Tibial nerve (tissue), 4 donors: Measurements from ENCODE around the gene UPK3A.

Experiments used
- CTCF ChIP-seq, 5 experiments: fragments of 200-600 bp in 3 of 5; fragments of 450-650 bp in 2 of 5; sonication (generic) in 3 of 5; IDR thresholded peaks; one replicate each; pipeline ENCODE4 v1.5.1; 2016 to 2019; ENCODE audit warnings: antibody characterized with exemption in 5 of 5, mild to moderate bottlenecking in 3 of 5, moderate library complexity in 2 of 5
- EP300 ChIP-seq, 2 donors: sonication (generic); formaldehyde crosslinking; IDR thresholded peaks; one replicate each; pipeline ENCODE4 v1.6.1; 2017; ENCODE audit warnings: antibody characterized with exemption in 2 of 2, mild to moderate bottlenecking in 1 of 2

- TF ChIP-seq CTCF (IDR thresholded peaks at IDR 0.05): no peak
- no peak for TF ChIP-seq EP300 (IDR thresholded peaks at IDR 0.05)
These were observed 26.3 kb downstream of the UPK3A start for GRCh38 chr22:45310977-45311531.
